Karpas-422 (cell line): ENCODE data around the gene TANGO2. TPM values are rescaled to one million over a fixed set of nuclear protein-coding genes. Genes with fewer than 3 reads are reported as not detected.

ENCODE experiments used
- DNase-seq: peaks from one replicate; pipeline ENCODE4 v3.0.0-alpha.2; 2015
- H2AFZ ChIP-seq: fragments of 200-600 bp; sonication (generic); 2 replicates; pipeline ENCODE4 v1.6.1; 2014; ENCODE audit warnings: antibody characterized with exemption, low read length, mixed read lengths
- H3K27ac ChIP-seq: fragments of 200-600 bp; sonication (generic); 2 replicates; pipeline ENCODE4 v1.5.1; 2014; ENCODE audit warnings: mild to moderate bottlenecking, low read length, moderate library complexity
- H3K27me3 ChIP-seq: fragments of 200-600 bp; sonication (generic); 2 replicates; pipeline ENCODE4 v1.6.1; 2014; ENCODE audit warnings: low read length, mixed read lengths
- H3K36me3 ChIP-seq: fragments of 200-600 bp; sonication (generic); 2 replicates; pipeline ENCODE4 v1.6.1; 2014; ENCODE audit warnings: low read length, mixed read lengths; ENCODE audit not compliant: insufficient read depth
- H3K4me1 ChIP-seq: fragments of 200-600 bp; sonication (generic); 2 replicates; pipeline ENCODE4 v1.6.1; 2014; ENCODE audit warnings: mild to moderate bottlenecking, low read length, mixed read lengths
- H3K4me2 ChIP-seq: fragments of 200-600 bp; sonication (generic); 2 replicates; pipeline ENCODE4 v1.6.1; 2014; ENCODE audit warnings: low read length, low read depth, mild to moderate bottlenecking; ENCODE audit not compliant: poor library complexity, severe bottlenecking
- H3K4me3 ChIP-seq: fragments of 200-600 bp; sonication (generic); 2 replicates; pipeline ENCODE4 v1.5.1; 2014; ENCODE audit warnings: mild to moderate bottlenecking, antibody characterized with exemption, low read length, mixed read lengths
- H3K79me2 ChIP-seq: fragments of 200-600 bp; sonication (generic); 2 replicates; pipeline ENCODE4 v1.6.1; 2014; ENCODE audit warnings: mild to moderate bottlenecking, low read length, mixed read lengths
- H3K9ac ChIP-seq: fragments of 200-600 bp; sonication (generic); 2 replicates; pipeline ENCODE4 v1.6.0; 2014; ENCODE audit warnings: low read length
- H3K9me2 ChIP-seq: fragments of 200-600 bp; sonication (generic), shearing (Covaris generic); replicated peaks from 2 replicates; pipeline ENCODE4 v1.6.0; 2014; ENCODE audit warnings: mild to moderate bottlenecking, low read length, moderate library complexity; ENCODE audit not compliant: insufficient read depth
- H3K9me3 ChIP-seq: fragments of 300-700, 200-600 bp; sonication (generic); 2 replicates; pipeline ENCODE4 v1.6.1; 2014; ENCODE audit warnings: low read length, mixed read lengths
- H4K20me1 ChIP-seq: fragments of 200-600 bp; sonication (generic); 2 replicates; pipeline ENCODE4 v1.6.1; 2014; ENCODE audit warnings: mild to moderate bottlenecking, antibody characterized with exemption, low read length, low read depth; ENCODE audit not compliant: insufficient read depth
- total RNA-seq: library from RNA; depleted of rRNA; stranded (reverse); fragments of >200 nt; shearing (Covaris generic); gene quantifications from 2 replicates; pipeline ENCODE4 v1.2.3, GENCODE V29; 2014; ENCODE audit warnings: low replicate concordance

Gene TANGO2
- total RNA-seq, 1 experiment from 2014 or later, result 39.0 TPM

GRCh38 chr22:20036535-20037392, 15.9 kb downstream of the TANGO2 start:
- Histone ChIP-seq H3K9me2 (no peaks in the 10 kb centered on the region), H4K20me1 (no peaks in the 10 kb centered on the region), H3K4me3 (peak overlapping the region; percentile 36; the same call in 1 of the 2 replicates), H3K9ac (peak overlapping the region; percentile 70), H3K27ac (peak overlapping the region; percentile 97), H2AFZ (no peak overlapping the region), H3K36me3 (peaks cover 19% of the 10 kb centered on the region), H3K79me2 (peaks cover 27% of the 10 kb centered on the region), H3K4me1 (peaks cover 60% of the 10 kb centered on the region), H3K4me2 (peak overlapping the region; percentile 64), H3K9me3 (no peaks in the 10 kb centered on the region), H3K27me3 (no peaks in the 10 kb centered on the region)
- no peak for DNase-seq

GRCh38 chr22:20037419-20037818, 16.5 kb downstream of the TANGO2 start:
- peak overlapping the region; percentile 70; the same call in 1 of the 2 replicates for H3K9ac ChIP-seq
- peaks cover 19% of the 10 kb centered on the region for H3K36me3 ChIP-seq
- peak overlapping the region; percentile 97 for H3K27ac ChIP-seq
- no peaks in the 10 kb centered on the region for H4K20me1 ChIP-seq
- no peak overlapping the region for H3K4me2 ChIP-seq
- H3K79me2 ChIP-seq, result peaks cover 22% of the 10 kb centered on the region
- H3K4me1 ChIP-seq, result peaks cover 53% of the 10 kb centered on the region
- no peaks in the 10 kb centered on the region for H3K9me3 ChIP-seq
- H3K9me2 ChIP-seq, result no peaks in the 10 kb centered on the region
- no peaks in the 10 kb centered on the region for H3K27me3 ChIP-seq
- no peak for DNase-seq
- no peak overlapping the region for H2AFZ ChIP-seq
- H3K4me3 ChIP-seq, result no peak overlapping the region

- Histone ChIP-seq H3K9ac (no peak overlapping the region), H3K27me3 (no peaks in the 10 kb centered on the region), H3K4me2 (no peak overlapping the region), H3K4me3 (no peak overlapping the region), H3K4me1 (peaks cover 41% of the 10 kb centered on the region), H3K9me2 (no peaks in the 10 kb centered on the region), H4K20me1 (no peaks in the 10 kb centered on the region), H3K9me3 (no peaks in the 10 kb centered on the region), H2AFZ (no peak overlapping the region), H3K36me3 (peaks cover 22% of the 10 kb centered on the region), H3K27ac (0 out of 2 replicates have a peak overlapping the region, but pooled peaks have one; percentile 97), H3K79me2 (peaks cover 22% of the 10 kb centered on the region)
- DNase-seq, result no peak
Observed at GRCh38 chr22:20038574-20038973, 17.7 kb downstream of the TANGO2 start.

- Histone ChIP-seq H3K27me3 (no peaks in the 10 kb centered on the region), H3K9ac (no peak overlapping the region), H2AFZ (no peak overlapping the region), H4K20me1 (no peaks in the 10 kb centered on the region), H3K4me2 (no peak overlapping the region), H3K36me3 (peaks cover 31% of the 10 kb centered on the region), H3K27ac (no peak overlapping the region), H3K4me3 (no peak overlapping the region), H3K9me3 (no peaks in the 10 kb centered on the region), H3K79me2 (peaks cover 28% of the 10 kb centered on the region), H3K9me2 (no peaks in the 10 kb centered on the region), H3K4me1 (peaks cover 30% of the 10 kb centered on the region)
- no peak for DNase-seq
Observed at GRCh38 chr22:20039683-20040325, 18.9 kb downstream of the TANGO2 start.

GRCh38 chr22:20040327-20041200, 19.7 kb downstream of the TANGO2 start:
- Histone ChIP-seq H3K9me2 (no peaks in the 10 kb centered on the region), H3K36me3 (peaks cover 34% of the 10 kb centered on the region), H3K9ac (no peak overlapping the region), H2AFZ (no peak overlapping the region), H3K79me2 (peaks cover 31% of the 10 kb centered on the region), H3K27ac (no peak overlapping the region), H4K20me1 (no peaks in the 10 kb centered on the region), H3K27me3 (no peaks in the 10 kb centered on the region), H3K9me3 (no peaks in the 10 kb centered on the region), H3K4me3 (no peak overlapping the region), H3K4me2 (no peak overlapping the region), H3K4me1 (peaks cover 26% of the 10 kb centered on the region)
- no peak for DNase-seq

- no peak for DNase-seq
- 0 out of 2 replicates have a peak, but pooled peaks cover 4% of the 10 kb centered on the region for H3K4me1 ChIP-seq
- no peaks in the 10 kb centered on the region for H3K9me3 ChIP-seq
- H3K36me3 ChIP-seq, result peaks cover 43% of the 10 kb centered on the region
- H2AFZ ChIP-seq, result no peak overlapping the region
- no peak overlapping the region for H3K4me3 ChIP-seq
- H3K4me2 ChIP-seq, result no peak overlapping the region
- H3K27me3 ChIP-seq, result no peaks in the 10 kb centered on the region
- no peak overlapping the region for H3K27ac ChIP-seq
- H4K20me1 ChIP-seq, result no peaks in the 10 kb centered on the region
- H3K9ac ChIP-seq, result no peak overlapping the region
- H3K79me2 ChIP-seq, result peaks cover 30% of the 10 kb centered on the region; the same call in 1 of the 2 replicates
- H3K9me2 ChIP-seq, result no peaks in the 10 kb centered on the region
Observed at GRCh38 chr22:20043057-20043996, 22.4 kb downstream of the TANGO2 start.

GRCh38 chr22:20043997-20044342, 23.1 kb downstream of the TANGO2 start:
- no peak for DNase-seq
- Histone ChIP-seq H3K9ac (no peak overlapping the region), H3K27me3 (no peaks in the 10 kb centered on the region), H3K9me3 (no peaks in the 10 kb centered on the region), H3K9me2 (no peaks in the 10 kb centered on the region), H3K79me2 (peaks cover 30% of the 10 kb centered on the region), H2AFZ (no peak overlapping the region), H3K4me3 (no peak overlapping the region), H3K4me1 (0 out of 2 replicates have a peak, but pooled peaks cover 4% of the 10 kb centered on the region), H3K27ac (no peak overlapping the region), H4K20me1 (no peaks in the 10 kb centered on the region), H3K4me2 (no peak overlapping the region), H3K36me3 (peaks cover 43% of the 10 kb centered on the region)
